B cell (primary cell): Measurements from ENCODE around the gene ZNF831.

Experiments
- CTCF ChIP-seq: fragments of 200-600 bp; IDR thresholded peaks from one replicate; pipeline ENCODE4 v1.8.0; 2022; ENCODE audit warnings: antibody characterized with exemption, mild to moderate bottlenecking
- EZH2 ChIP-seq: IDR thresholded peaks from 2 replicates; pipeline ENCODE4 v1.6.1; 2012; ENCODE audit warnings: borderline replicate concordance, low read depth, mild to moderate bottlenecking, moderate library complexity, low read length; ENCODE audit not compliant: insufficient read depth, poor library complexity, severe bottlenecking

DNA sequence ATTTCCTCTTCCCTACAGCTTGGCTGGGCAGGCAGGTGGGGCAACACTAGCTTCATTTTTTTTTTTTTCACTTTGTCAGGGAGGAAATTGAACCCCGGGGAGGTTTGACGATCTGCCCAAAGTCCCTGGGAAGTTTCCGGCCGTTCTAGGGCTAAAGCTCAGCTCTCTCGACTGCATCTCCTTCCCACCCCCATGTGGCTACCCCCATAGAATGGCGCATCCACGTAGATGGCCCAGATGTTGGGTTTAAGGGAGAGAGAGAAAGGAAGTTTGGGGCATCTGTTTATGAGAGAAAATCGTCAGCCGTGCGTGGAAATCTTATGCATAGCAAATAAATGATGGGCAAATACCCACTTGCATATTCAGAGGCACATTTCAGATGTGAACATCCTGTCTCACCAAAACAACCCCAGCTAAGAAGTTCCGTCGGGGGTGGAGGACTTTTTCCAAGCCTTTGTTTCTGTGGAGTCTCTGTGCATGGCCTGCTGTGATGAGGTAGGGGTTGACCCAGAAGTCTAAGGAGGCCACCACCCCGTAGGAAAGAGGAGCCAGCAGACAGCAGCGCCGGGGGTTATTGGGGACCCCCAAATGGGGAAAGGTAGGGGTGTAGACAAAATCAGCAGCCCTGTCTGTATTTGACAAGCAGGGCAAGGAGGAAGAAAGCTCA, 40.5 kb upstream of the ZNF831 start:
- no peak for TF ChIP-seq CTCF
- no peak for TF ChIP-seq EZH2
